Neural progenitor cell (in vitro differentiated cells): ENCODE data around the gene TPST1. TPM values are rescaled to one million over a fixed set of nuclear protein-coding genes. Genes with fewer than 3 reads are reported as not detected.
"Not testable (repeated sequence)": the region's sequence is repeated elsewhere in the genome, so short reads cannot be mapped to it uniquely, and the experiment has no call there.

Experiments
- DNase-seq: peaks from one replicate; pipeline ENCODE4 v3.0.0-alpha.2; 2016; ENCODE audit warnings: low spot score
- H2AFZ ChIP-seq: fragments of 200-600 bp; sonication (generic); replicated peaks from 2 replicates; pipeline ENCODE4 v1.6.1; 2016; ENCODE audit warnings: antibody characterized with exemption
- H3F3A ChIP-seq: fragments of 200-600 bp; sonication (generic); 2 replicates; pipeline ENCODE4 v1.6.1; 2016; ENCODE audit warnings: antibody characterized with exemption, low read depth
- H3K27ac ChIP-seq: fragments of 200-600 bp; sonication (generic); 2 replicates; pipeline ENCODE4 v1.5.1; 2016; ENCODE audit warnings: mild to moderate bottlenecking
- H3K27me3 ChIP-seq: fragments of 200-600 bp; sonication (generic); 2 replicates; pipeline ENCODE4 v1.6.1; 2016; ENCODE audit warnings: mild to moderate bottlenecking, moderate library complexity
- H3K36me3 ChIP-seq: fragments of 200-600 bp; sonication (generic); 2 replicates; pipeline ENCODE4 v1.5.1; 2016
- H3K4me1 ChIP-seq: fragments of 200-600 bp; sonication (generic); 2 replicates; pipeline ENCODE4 v1.6.1; 2016; ENCODE audit warnings: mixed run types
- H3K4me2 ChIP-seq: fragments of 200-600 bp; sonication (generic); 2 replicates; pipeline ENCODE4 v1.6.1; 2016
- H3K4me3 ChIP-seq: fragments of 200-600 bp; sonication (generic); 2 replicates; pipeline ENCODE4 v1.5.1; 2016
- H3K79me2 ChIP-seq: fragments of 200-600 bp; sonication (generic); 2 replicates; pipeline ENCODE4 v1.6.1; 2016; ENCODE audit warnings: low read depth
- H3K9ac ChIP-seq: fragments of 200-600 bp; sonication (generic); 2 replicates; pipeline ENCODE4 v1.6.1; 2016
- H3K9me3 ChIP-seq: fragments of 200-600 bp; sonication (generic); 2 replicates; pipeline ENCODE4 v1.5.1; 2016; ENCODE audit warnings: low read depth
- H4K20me1 ChIP-seq: fragments of 200-600 bp; sonication (generic); 2 replicates; pipeline ENCODE4 v1.6.1; 2016; ENCODE audit warnings: low read depth
- H3K27ac Mint-ChIP-seq: 3 replicates; pipeline ENCODE4 v1.8.0; 2021; ENCODE audit warnings: mixed read lengths
- H3K27me3 Mint-ChIP-seq: 2 replicates; pipeline ENCODE4 v1.8.0; 2022; ENCODE audit warnings: low read depth, mild to moderate bottlenecking, inconsistent platforms, moderate library complexity, mixed read lengths; ENCODE audit not compliant: insufficient read depth
- H3K36me3 Mint-ChIP-seq: 3 replicates; pipeline ENCODE4 v1.8.0; 2021; ENCODE audit warnings: mixed read lengths
- H3K4me1 Mint-ChIP-seq: 3 replicates; pipeline ENCODE4 v1.8.0; 2021; ENCODE audit warnings: mixed read lengths
- H3K4me3 Mint-ChIP-seq: 3 replicates; pipeline ENCODE4 v1.8.0; 2021; ENCODE audit warnings: mild to moderate bottlenecking, moderate library complexity, mixed read lengths
- H3K9me3 Mint-ChIP-seq: 3 replicates; pipeline ENCODE4 v1.8.0; 2020; ENCODE audit warnings: mixed read lengths
- CTCF ChIP-seq: fragments of 200-600 bp; sonication (generic); IDR thresholded peaks from 2 replicates; pipeline ENCODE4 v1.5.1; 2017; ENCODE audit warnings: antibody characterized with exemption, mild to moderate bottlenecking
- EZH2 ChIP-seq: fragments of 200-600 bp; sonication (generic); IDR thresholded peaks from 2 replicates; pipeline ENCODE4 v1.6.1; 2017; ENCODE audit warnings: antibody characterized with exemption, mild to moderate bottlenecking, moderate library complexity
- EZH2phosphoT487 ChIP-seq: fragments of 200-600 bp; sonication (generic); IDR thresholded peaks from 2 replicates; pipeline ENCODE4 v1.6.1; 2017; ENCODE audit warnings: antibody characterized with exemption
- total RNA-seq: library from RNA; depleted of rRNA; stranded (reverse); fragments of >200 nt; gene quantifications from 2 replicates; pipeline ENCODE4 v1.2.3, GENCODE V29; 2015; ENCODE audit warnings: low replicate concordance

TPST1 gene
- total RNA-seq, 1 donor from 2014 or later: 24.9 TPM

- H3K27ac Mint-ChIP-seq, H3K4me2 ChIP-seq, H3K36me3 ChIP-seq, H3K4me3 Mint-ChIP-seq, H3K27ac ChIP-seq, H3K4me1 ChIP-seq, H3K27me3 Mint-ChIP-seq, H3K4me1 Mint-ChIP-seq, H3K9ac ChIP-seq, H3K9me3 Mint-ChIP-seq, H3K4me3 ChIP-seq, DNase-seq, H4K20me1 ChIP-seq, H3K27me3 ChIP-seq, H3F3A ChIP-seq, H3K79me2 ChIP-seq, H2AFZ ChIP-seq, H3K9me3 ChIP-seq: not testable (repeated sequence)
- peaks cover 20% of the 10 kb centered on the region for H3K36me3 Mint-ChIP-seq
These were observed 193.7 kb downstream of the TPST1 start for GRCh38 chr7:66398841-66399240.

DNA sequence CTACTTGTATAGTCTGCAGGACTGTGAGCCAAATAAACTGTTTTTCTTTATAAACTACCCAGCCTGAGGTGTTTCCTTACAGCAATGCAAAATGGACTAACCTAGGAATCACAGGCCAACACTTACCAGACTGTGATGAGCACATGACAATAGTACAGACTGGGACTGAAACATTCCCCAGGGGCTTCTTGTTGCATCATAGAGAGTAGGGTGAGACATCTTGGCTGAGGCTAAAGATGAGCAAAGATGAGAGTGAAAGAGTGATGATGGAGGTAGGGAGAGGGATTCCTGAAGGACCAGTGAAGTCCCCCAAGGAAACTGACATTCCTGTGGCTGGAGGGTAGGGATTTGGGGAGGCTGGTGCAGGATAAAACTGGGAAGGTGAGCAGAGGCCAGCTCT lies 194.4 kb downstream of the TPST1 start:
- Mint-ChIP-seq H3K9me3 (no peaks in the 10 kb centered on the region), H3K27ac (no peak overlapping the region), H3K4me1 (no peaks in the 10 kb centered on the region), H3K36me3 (peaks cover 22% of the 10 kb centered on the region), H3K27me3 (peaks cover 2% of the 10 kb centered on the region), H3K4me3 (no peak overlapping the region)
- Histone ChIP-seq H3F3A (no peaks in the 10 kb centered on the region), H3K4me2 (no peak overlapping the region), H3K4me3 (no peak overlapping the region), H3K79me2 (no peaks in the 10 kb centered on the region), H3K9me3 (no peaks in the 10 kb centered on the region), H3K27ac (no peak overlapping the region), H3K9ac (no peak overlapping the region), H2AFZ (no peak overlapping the region), H4K20me1 (no peaks in the 10 kb centered on the region), H3K4me1 (no peaks in the 10 kb centered on the region), H3K36me3 (no peaks in the 10 kb centered on the region), H3K27me3 (no peaks in the 10 kb centered on the region)
- no peak for TF ChIP-seq CTCF
- no peak for TF ChIP-seq EZH2
- TF ChIP-seq EZH2phosphoT487: no peak
- DNase-seq: no peak

- no peaks in the 10 kb centered on the region for H3K79me2 ChIP-seq
- Mint-ChIP-seq H3K27me3 (no peaks in the 10 kb centered on the region), H3K4me1 (no peaks in the 10 kb centered on the region), H3K36me3 (peaks cover 18% of the 10 kb centered on the region), H3K27ac (no peak overlapping the region), H3K9me3 (no peaks in the 10 kb centered on the region), H3K4me3 (no peak overlapping the region)
- no peak overlapping the region for H2AFZ ChIP-seq
- H3K9ac ChIP-seq: no peak overlapping the region
- H3K36me3 ChIP-seq: no peaks in the 10 kb centered on the region
- DNase-seq: no peak
- no peaks in the 10 kb centered on the region for H3K9me3 ChIP-seq
- no peaks in the 10 kb centered on the region for H4K20me1 ChIP-seq
- TF ChIP-seq CTCF: no peak
- no peak for TF ChIP-seq EZH2phosphoT487
- TF ChIP-seq EZH2: no peak
- H3F3A ChIP-seq: no peaks in the 10 kb centered on the region
- H3K27me3 ChIP-seq: no peaks in the 10 kb centered on the region
- H3K4me1 ChIP-seq: no peaks in the 10 kb centered on the region
- no peak overlapping the region for H3K4me2 ChIP-seq
- no peak overlapping the region for H3K27ac ChIP-seq
- no peak overlapping the region for H3K4me3 ChIP-seq
These were observed 195.3 kb downstream of the TPST1 start for GRCh38 chr7:66400400-66400799.

- H2AFZ ChIP-seq, H3K9me3 Mint-ChIP-seq, H3K27ac Mint-ChIP-seq, H3K79me2 ChIP-seq, H3K27me3 ChIP-seq, H3K4me3 Mint-ChIP-seq, H3K4me1 ChIP-seq, H3K27me3 Mint-ChIP-seq, DNase-seq, H3K4me2 ChIP-seq, H3K36me3 ChIP-seq, H3K9ac ChIP-seq, H3K9me3 ChIP-seq, H3F3A ChIP-seq, H3K4me3 ChIP-seq, H3K27ac ChIP-seq, H4K20me1 ChIP-seq, H3K4me1 Mint-ChIP-seq: not testable (repeated sequence)
- H3K36me3 Mint-ChIP-seq: peaks cover 18% of the 10 kb centered on the region
These were observed 196.0 kb downstream of the TPST1 start for GRCh38 chr7:66401126-66401525.

- not testable (repeated sequence) for H3K79me2 ChIP-seq, H3F3A ChIP-seq, DNase-seq, H3K4me1 ChIP-seq, H4K20me1 ChIP-seq, H3K9me3 ChIP-seq, H3K4me3 Mint-ChIP-seq, H3K27me3 ChIP-seq, H3K27me3 Mint-ChIP-seq, H3K27ac Mint-ChIP-seq, H3K9ac ChIP-seq, H3K4me1 Mint-ChIP-seq, H3K4me2 ChIP-seq, H3K27ac ChIP-seq, H3K9me3 Mint-ChIP-seq, H3K36me3 ChIP-seq, H2AFZ ChIP-seq, H3K4me3 ChIP-seq
- peaks cover 18% of the 10 kb centered on the region for H3K36me3 Mint-ChIP-seq
These were observed 196.8 kb downstream of the TPST1 start for GRCh38 chr7:66401932-66402331.
